ENCODE measurements around the gene KDM6A. TPM values are rescaled to one million over a fixed set of nuclear protein-coding genes. Genes with fewer than 3 reads are reported as not detected.
"Not testable (repeated sequence)": the region's sequence is repeated elsewhere in the genome, so short reads cannot be mapped to it uniquely, and the experiment has no call there.

Gene KDM6A
- total RNA-seq, 4 donors from 2014 or later = 35.0 to 69.5 (median 48.1) TPM

DNA sequence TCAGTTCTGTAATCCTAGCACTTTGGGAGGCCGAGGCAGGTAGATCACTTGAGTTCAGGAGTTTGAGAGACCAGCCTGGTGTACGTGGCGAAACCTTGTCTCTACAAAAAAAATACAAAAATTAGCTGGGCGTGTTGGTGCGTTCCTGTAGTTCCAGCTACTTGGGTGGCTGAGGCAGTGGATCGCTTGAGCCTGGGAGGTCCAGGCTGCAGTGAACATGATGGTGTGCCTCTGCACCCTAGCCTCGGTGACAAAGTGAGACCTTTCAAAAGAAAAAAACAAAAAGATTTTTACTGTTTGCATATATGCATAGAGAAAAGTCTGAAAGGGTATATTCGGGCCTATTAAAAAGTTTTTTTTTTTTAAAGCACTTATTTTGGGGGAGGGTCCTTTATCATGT, 76.1 kb downstream of the KDM6A start:
- H3K4me3 ChIP-seq (replicated peaks in 1 of 3) = no peak overlapping the region
- no peak for DNase-seq
- no peaks in the 10 kb centered on the region for H3K27me3 ChIP-seq
- no peaks in the 10 kb centered on the region for H3K36me3 ChIP-seq
- H3K27ac ChIP-seq = no peak overlapping the region
- 67 to 76% methylated on average over 8 of the region's 8 CpGs for WGBS, 2 donors
- H3K4me1 ChIP-seq = peaks cover 20 to 44% of the 10 kb centered on the region in 2 donors
- TF ChIP-seq, protein P1, sequence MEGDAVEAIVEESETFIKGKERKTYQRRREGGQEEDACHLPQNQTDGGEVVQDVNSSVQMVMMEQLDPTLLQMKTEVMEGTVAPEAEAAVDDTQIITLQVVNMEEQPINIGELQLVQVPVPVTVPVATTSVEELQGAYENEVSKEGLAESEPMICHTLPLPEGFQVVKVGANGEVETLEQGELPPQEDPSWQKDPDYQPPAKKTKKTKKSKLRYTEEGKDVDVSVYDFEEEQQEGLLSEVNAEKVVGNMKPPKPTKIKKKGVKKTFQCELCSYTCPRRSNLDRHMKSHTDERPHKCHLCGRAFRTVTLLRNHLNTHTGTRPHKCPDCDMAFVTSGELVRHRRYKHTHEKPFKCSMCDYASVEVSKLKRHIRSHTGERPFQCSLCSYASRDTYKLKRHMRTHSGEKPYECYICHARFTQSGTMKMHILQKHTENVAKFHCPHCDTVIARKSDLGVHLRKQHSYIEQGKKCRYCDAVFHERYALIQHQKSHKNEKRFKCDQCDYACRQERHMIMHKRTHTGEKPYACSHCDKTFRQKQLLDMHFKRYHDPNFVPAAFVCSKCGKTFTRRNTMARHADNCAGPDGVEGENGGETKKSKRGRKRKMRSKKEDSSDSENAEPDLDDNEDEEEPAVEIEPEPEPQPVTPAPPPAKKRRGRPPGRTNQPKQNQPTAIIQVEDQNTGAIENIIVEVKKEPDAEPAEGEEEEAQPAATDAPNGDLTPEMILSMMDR (IDR thresholded peaks at IDR 0.05) = no peak
- TF ChIP-seq POLR2A (IDR thresholded peaks at IDR 0.05) = no peak
- intact Hi-C loops (cut with DNase I) = no loop called here
- H3K9me3 ChIP-seq = no peaks in the 10 kb centered on the region

DNA sequence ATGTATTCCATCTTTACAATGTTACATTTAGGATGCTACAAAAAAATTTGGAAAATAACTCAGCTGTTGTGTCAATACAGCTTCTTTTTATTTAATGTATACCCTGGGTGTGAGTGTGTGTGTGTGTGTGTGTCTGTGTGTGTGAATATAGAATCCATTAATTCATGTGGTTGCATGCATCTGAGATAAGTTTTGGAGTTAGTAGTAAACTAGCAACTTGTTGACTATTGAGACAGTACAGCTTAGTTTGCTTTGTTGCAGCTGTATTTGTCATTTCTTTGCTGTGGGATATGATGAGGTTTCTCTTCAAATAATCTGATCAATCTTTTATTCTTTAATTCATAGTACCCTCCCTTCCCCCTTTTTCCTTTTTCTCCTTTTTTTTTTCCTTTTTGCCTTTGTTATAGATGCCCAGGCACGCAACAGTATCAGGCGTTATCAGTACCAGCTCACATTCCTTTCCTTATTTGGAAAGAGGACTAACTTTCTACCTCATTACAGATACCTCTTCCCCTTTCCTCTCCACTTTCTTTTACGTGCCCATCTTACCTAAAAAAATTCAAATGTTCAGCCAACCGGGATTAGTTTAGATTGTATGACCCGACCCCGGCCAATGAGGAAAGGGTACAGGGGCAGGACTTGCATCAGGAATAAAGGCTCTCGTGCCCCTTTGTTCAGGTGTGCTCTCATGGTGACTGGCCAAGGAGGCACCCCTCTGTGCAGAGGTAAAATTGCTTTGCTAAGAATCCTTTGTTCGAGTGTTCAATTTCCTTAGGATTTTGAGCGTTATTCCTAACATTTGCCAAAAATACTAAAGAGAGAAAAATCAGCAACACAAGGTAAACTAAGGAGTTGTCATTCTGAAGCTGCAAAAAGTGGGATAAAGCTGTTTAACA, 77.7 kb downstream of the KDM6A start:
- H3K9me3 ChIP-seq; H3K4me3 ChIP-seq (replicated peaks in 1 of 3); H3K27me3 ChIP-seq; intact Hi-C loops (cut with DNase I); H3K36me3 ChIP-seq; DNase-seq: not testable (repeated sequence)
- peak overlapping the region in 1 of 3 donors; percentile 6 for H3K27ac ChIP-seq
- H3K4me1 ChIP-seq = peaks cover 32 to 56% of the 10 kb centered on the region in 2 donors
- 30 to 32% methylated on average over 8 to 9 of the region's 9 CpGs for WGBS, 2 donors

DNA sequence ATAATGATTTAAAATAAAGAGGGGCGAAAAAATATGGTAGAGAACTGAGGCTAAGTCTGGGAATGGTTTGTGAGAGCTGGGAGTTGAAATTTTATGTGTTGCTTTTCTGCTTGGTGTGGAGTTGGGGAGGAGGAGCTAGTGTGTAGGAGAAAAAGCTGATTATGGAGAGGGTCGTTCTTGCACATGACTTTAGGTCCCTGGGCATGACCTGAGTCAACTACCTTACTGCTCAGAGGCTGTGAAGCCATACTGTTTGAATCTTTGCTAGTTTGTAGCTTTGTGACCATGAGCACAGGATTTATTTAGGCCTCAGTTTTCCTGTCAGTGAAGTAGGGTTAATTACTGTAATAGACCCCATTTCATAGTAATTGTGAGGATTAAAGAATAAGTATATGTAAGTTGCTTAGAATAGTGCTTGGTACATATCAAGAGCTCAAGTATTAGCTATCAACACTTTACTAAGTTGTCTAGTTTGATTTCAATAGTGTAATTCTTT, 78.6 kb downstream of the KDM6A start:
- WGBS, 2 donors = 61 to 69% methylated on average over 2 of the region's 2 CpGs
- Histone ChIP-seq H3K9me3 (no peaks in the 10 kb centered on the region), H3K4me3 (replicated peaks in 1 of 3) (no peak overlapping the region), H3K27me3 (no peaks in the 10 kb centered on the region), H3K27ac (peak overlapping the region in 1 of 3 donors; percentile 6), H3K36me3 (no peaks in the 10 kb centered on the region), H3K4me1 (peaks cover 32 to 56% of the 10 kb centered on the region in 2 donors)
- intact Hi-C loops (cut with DNase I) = no loop called here
- TF ChIP-seq, protein P1 (IDR thresholded peaks at IDR 0.05) = no peak
- no peak for TF ChIP-seq POLR2A (IDR thresholded peaks at IDR 0.05)
- DNase-seq = no peak

DNA sequence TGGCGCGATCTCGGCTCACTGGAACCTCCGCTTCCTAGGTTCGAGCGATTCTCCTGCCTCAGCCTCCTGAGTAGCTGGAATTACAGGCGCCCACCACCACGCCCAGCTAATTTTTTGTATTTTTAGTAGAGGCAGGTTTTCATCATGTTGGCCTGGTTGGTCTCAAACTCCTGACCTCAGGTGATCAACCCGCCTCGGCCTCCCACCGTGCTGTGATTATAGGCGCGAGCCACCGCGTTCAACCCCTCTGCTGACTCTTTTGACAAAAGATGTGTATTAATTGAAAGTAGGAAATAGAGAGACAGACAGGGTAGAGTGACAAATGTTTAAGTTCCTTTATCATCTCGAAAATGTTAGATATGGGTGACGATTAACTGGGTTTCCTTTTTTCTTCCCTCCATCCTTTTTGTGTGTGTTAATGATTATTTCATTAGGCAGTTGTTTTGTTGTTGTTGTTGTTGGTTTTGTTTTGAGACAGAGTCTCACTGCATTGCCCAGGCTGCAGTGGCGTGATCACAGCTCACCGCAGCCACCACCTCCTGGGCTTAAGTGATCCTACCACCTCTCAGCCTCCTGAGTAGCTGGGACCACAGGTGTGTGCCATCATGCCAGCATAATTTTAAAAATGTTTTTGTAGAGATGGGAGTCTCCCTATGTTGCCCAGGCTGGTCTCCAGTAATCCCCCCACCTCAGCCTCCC, 79.5 kb downstream of the KDM6A start:
- 96 to 98% methylated on average over 19 of the region's 19 CpGs for WGBS, 2 donors
- intact Hi-C loops (cut with DNase I) = no loop called here
- Histone ChIP-seq H3K36me3 (no peaks in the 10 kb centered on the region), H3K27ac (no peak overlapping the region), H3K9me3 (no peaks in the 10 kb centered on the region), H3K27me3 (no peaks in the 10 kb centered on the region), H3K4me3 (replicated peaks in 1 of 3) (no peak overlapping the region), H3K4me1 (peaks cover 32 to 56% of the 10 kb centered on the region in 2 donors)
- no peak for DNase-seq
- no peak for TF ChIP-seq POLR2A (IDR thresholded peaks at IDR 0.05)
- TF ChIP-seq, protein P1 (IDR thresholded peaks at IDR 0.05) = no peak

DNA sequence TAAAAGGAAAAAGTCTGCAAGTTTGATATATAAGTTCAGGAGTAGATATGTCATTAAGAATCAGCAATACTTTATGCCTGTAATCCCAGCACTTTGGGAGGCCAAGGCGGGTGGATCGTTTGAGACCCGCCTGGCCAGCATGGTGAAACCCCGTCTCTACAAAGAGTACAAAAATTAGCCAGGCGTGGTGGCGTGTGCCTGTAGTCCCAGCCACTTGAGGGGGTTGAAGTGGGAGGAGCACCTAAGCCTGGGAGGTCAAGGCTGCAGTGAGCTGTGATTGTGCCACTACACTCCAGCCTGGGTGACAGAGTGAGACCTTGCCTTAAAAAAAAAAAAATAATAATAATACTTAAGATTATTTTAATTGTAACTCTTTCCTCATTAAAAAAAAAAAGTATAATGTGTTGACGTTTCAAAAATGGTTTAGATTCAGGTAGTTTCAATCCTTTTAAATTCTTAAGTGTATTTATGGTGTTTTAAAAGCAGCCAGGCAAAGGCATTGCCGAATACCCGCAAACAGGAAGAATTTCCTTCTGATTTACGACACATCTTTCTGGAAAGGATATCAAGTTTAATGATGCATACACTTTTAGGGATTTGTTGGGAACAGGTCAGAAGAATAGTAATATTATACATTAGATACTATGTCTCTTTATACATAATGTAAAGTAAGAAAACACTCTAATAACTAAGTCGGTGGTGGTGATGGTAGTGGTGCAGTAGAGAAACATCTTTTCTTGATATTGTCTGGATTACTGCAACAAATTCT, 80.9 kb downstream of the KDM6A start:
- intact Hi-C loops (cut with DNase I) = no loop called here
- peak; percentile 80 to 82 for DNase-seq
- no peaks in the 10 kb centered on the region for H3K27me3 ChIP-seq
- H3K36me3 ChIP-seq = no peaks in the 10 kb centered on the region
- peaks cover 32 to 50% of the 10 kb centered on the region in 2 donors for H3K4me1 ChIP-seq
- H3K9me3 ChIP-seq = no peaks in the 10 kb centered on the region
- no peak for TF ChIP-seq POLR2A (IDR thresholded peaks at IDR 0.05)
- 29 to 42% methylated on average over 11 of the region's 11 CpGs for WGBS, 2 donors
- H3K27ac ChIP-seq = peak overlapping the region; percentile 12 to 46 (median 22)
- H3K4me3 ChIP-seq (replicated peaks in 1 of 3) = no peak overlapping the region

Data from thyroid gland (tissue), 4 donors.